Measurements from ENCODE around the gene SPEG.

- TF ChIP-seq CTCF (IDR thresholded peaks at IDR 0.05; ENCODE audit: low read depth, low read length, poor library complexity, severe bottlenecking), result peak; percentile 89
- no peak for TF ChIP-seq EZH2phosphoT487 (IDR thresholded peaks at IDR 0.05; ENCODE audit: borderline replicate concordance, low read length)
Observed at GRCh38 chr2:219402665-219403515, 31.8 kb upstream of the SPEG start.

Data from DOHH2 (cell line).